Fibroblast of mammary gland (primary cell): ENCODE measurements around the gene C11orf21.

Experiments used
- DNase-seq: peaks from one replicate; pipeline ENCODE4 v3.0.0-alpha.2; 2010; ENCODE audit warnings: low read depth
- H3K4me3 ChIP-seq: 2 replicates; pipeline ENCODE4 v1.5.1; 2011; ENCODE audit warnings: low read depth, mild to moderate bottlenecking, low read length, moderate library complexity; ENCODE audit not compliant: control insufficient read depth
- CTCF ChIP-seq: conservative IDR thresholded peaks from 2 replicates; pipeline ENCODE4 v1.5.1; 2011; ENCODE audit warnings: low read depth, low read length, inconsistent platforms; ENCODE audit not compliant: control insufficient read depth, insufficient read depth

The C11orf21 gene

GRCh38 chr11:2280208-2280607, 21.5 kb downstream of the C11orf21 start:
- H3K4me3 ChIP-seq = no peak overlapping the region
- no peak for TF ChIP-seq CTCF
- DNase-seq = no peak

- DNase-seq = no peak
- no peak overlapping the region for H3K4me3 ChIP-seq
- no peak for TF ChIP-seq CTCF
Measured at GRCh38 chr11:2277933-2278523, 23.7 kb downstream of the C11orf21 start.

GRCh38 chr11:2277008-2277346, 24.7 kb downstream of the C11orf21 start:
- no peak overlapping the region for H3K4me3 ChIP-seq
- DNase-seq = no peak
- no peak for TF ChIP-seq CTCF

GRCh38 chr11:2276280-2277007, 25.3 kb downstream of the C11orf21 start:
- TF ChIP-seq CTCF = no peak
- DNase-seq = no peak
- H3K4me3 ChIP-seq = no peak overlapping the region

- no peak for DNase-seq
- no peak for TF ChIP-seq CTCF
- no peak overlapping the region for H3K4me3 ChIP-seq
Measured at GRCh38 chr11:2275334-2276279, 26.1 kb downstream of the C11orf21 start.

GRCh38 chr11:2273771-2274170, 27.9 kb downstream of the C11orf21 start:
- no peak overlapping the region for H3K4me3 ChIP-seq
- no peak for TF ChIP-seq CTCF
- DNase-seq = no peak
